GM19324 (cell line): ENCODE measurements around the gene RPL18.

Source experiments
- ATAC-seq: cut with Tn5 transposase; IDR thresholded peaks from one replicate; pipeline ENCODE4 v1.9.1; 2021; ENCODE audit warnings: mild to moderate bottlenecking, moderate library complexity; ENCODE audit not compliant: unreplicated experiment, low FRiP score

Gene RPL18

DNA sequence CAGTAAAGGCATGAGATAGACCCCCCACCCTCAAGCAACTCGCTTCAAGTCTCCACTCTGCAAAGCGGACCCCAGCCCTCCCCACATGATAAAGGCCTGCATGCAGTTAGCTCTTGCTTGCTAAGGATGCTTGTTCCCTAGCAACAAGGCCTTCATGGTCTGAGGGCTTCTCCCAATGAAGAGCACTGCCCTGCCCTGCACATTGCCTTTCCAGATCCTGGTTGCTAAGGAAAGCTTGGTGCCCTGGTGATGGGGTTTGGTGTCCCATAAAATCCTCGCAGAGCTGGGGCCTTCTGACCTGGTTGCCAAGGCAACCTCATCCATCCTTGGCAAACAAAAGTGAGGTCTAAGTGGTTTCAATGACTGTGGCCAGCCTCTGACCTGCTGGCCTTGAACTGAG, 12.2 kb upstream of the RPL18 start:
- ATAC-seq, result no peak

DNA sequence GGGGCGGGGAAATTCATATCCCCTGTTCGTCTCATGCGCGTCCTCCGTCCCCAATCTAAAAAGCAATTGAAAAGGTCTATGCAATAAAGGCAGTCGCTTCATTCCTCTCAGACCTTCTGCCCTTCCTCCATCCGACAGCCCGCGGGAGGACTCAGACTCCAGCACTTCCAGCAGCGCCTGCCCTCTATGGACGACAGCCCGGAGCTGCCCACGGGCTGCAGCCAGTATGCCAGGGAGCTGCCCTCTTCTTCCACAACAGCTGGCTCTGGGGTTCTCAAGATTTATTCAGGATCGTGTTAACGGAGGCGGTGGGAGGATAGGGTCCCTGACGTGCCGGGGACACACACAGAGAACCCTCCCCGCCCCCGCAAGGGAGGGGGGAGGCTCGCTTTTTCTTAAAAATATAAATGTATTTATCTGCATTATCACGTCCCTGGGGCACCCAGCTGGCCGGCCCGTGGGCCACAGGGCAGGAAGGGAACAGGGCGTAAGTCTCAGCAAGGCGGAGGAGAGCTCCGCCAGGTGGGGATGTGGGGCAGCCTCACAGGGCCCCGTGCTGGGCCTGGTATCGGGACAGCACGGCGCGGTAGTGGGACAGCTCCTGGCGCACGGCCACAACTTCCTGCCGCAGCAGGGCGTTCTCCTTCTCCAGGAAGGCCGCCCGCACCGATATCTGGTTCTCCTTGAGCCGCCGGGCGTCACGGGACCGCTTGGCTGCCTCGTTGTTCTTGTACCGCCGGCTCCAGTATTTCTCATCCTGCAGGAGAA, 11.5 kb upstream of the RPL18 start:
- ATAC-seq, result no peak

- no peak for ATAC-seq
Measured at GRCh38 chr19:48629599-48630295, 10.8 kb upstream of the RPL18 start.

GRCh38 chr19:48629297-48629598, 10.3 kb upstream of the RPL18 start:
- no peak for ATAC-seq

- no peak for ATAC-seq
Measured at GRCh38 chr19:48628486-48629296, 9.7 kb upstream of the RPL18 start.

DNA sequence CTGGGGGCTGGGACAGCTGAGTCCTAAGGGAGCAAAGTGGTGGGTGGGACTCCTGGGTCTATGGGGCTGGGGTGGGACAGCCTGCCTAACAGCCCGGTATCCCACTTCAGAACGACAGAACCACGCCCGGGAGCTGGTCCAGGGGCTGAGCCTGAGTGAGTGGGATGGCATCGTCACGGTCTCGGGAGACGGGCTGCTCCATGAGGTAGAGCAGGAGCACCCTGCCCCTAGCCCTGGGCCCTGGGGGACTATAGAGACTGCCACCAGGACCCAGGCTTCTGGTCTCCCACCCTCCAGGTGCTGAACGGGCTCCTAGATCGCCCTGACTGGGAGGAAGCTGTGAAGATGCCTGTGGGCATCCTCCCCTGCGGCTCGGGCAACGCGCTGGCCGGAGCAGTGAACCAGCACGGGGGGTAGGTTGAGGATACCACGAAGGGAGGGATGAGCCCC, 8.9 kb upstream of the RPL18 start:
- no peak for ATAC-seq

DNA sequence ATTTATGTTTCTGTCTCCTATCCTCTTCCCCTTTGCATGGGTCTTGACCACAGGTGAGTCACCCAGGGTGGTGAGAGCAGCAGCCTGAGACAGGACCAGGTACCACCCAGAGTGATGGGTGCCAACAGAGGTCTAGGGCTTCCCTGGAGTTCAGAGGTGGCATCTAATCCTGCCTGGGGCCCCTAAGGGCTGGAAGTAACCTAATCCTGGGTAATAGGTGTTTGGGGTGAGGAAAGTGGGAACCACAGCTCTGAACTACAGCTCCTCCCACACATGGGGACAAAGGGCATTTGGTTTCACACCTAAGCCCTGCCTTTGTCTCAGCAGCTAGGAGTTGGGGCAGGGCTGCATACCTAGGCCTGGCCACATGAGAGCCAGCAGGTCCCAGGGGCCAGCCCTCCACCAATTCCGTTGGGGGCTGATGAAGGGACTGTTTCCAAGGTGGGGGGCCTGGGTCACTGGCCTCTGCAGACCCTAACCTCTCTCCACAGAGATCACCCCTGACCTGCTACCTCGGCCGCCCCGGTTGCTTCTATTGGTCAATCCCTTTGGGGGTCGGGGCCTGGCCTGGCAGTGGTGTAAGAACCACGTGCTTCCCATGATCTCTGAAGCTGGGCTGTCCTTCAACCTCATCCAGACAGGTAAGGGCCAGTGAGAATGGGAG, 8.4 kb upstream of the RPL18 start:
- no peak for ATAC-seq

GRCh38 chr19:48625891-48626327, 6.9 kb upstream of the RPL18 start:
- no peak for ATAC-seq

DNA sequence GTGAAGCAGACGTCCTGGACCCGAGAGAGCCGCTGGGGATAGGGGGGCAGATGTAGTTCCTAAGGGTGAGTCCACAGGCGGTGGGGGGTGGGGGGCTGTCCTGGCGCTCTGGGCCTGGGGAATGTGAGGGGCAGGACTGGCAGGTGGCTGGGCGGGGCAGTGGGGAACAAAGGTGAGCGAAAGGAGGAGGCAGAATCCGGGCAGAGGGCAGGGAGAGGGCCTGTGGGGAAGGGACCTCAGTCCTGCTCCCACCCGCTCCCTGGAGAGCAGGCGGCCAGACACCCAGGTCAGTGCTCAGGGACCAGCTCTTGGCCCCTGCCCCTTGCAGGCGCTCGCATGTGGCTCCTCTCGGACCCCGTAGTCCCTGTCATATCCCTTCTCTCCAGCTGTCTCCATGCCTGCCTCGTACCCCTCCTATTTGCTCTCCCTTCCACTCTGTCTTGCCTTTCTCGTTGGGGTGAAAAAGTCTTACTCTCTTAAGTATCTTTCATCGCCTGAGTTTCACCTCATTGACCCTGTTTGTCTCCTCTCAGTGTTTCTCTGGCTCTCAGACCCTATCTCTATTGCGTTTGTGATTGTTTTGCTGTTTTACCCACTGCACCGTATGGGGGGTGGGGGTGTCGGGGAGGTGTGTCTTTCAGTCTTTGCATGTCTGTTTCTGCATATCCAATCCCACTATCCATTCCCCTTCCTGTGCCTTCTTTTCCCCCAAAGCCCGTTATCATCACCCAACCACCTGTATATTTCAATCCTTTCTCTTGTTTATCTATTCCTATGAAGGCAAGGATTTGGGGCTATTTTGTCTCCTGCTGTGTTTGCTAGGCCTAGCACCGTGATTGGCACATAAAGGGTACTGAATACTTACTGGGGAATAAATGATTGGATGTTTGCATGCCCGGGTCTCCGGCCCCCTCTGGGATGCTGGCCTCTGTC, 6.1 kb upstream of the RPL18 start:
- no peak for ATAC-seq

DNA sequence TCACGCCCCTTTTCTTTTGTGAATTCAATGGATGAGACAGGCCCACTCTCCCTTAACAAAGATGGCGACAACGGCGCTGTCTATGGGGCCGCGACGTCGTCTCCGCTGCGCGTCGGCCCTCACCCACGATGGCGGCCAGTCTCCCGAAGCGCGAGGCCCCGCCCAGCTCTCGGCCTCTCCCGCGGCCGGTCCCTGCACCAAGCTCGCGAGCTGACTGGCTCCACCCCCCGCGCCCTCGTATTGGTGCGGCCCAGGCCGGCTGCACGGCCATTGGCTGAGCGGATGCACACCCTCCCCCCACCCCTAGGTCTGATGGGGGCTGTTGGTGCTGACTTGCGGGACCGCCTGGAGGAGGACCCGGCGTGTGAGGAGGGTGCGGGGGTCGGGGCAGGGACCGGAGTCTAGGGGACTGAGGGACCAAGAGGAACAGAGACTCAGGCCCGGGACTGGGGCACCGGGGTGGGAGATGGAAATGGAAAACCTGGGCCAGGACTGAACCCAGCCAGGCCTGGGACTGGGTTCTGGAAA, 5.2 kb upstream of the RPL18 start:
- peak; percentile 57 for ATAC-seq

- no peak for ATAC-seq
Measured at GRCh38 chr19:48623556-48624066, 4.6 kb upstream of the RPL18 start.

DNA sequence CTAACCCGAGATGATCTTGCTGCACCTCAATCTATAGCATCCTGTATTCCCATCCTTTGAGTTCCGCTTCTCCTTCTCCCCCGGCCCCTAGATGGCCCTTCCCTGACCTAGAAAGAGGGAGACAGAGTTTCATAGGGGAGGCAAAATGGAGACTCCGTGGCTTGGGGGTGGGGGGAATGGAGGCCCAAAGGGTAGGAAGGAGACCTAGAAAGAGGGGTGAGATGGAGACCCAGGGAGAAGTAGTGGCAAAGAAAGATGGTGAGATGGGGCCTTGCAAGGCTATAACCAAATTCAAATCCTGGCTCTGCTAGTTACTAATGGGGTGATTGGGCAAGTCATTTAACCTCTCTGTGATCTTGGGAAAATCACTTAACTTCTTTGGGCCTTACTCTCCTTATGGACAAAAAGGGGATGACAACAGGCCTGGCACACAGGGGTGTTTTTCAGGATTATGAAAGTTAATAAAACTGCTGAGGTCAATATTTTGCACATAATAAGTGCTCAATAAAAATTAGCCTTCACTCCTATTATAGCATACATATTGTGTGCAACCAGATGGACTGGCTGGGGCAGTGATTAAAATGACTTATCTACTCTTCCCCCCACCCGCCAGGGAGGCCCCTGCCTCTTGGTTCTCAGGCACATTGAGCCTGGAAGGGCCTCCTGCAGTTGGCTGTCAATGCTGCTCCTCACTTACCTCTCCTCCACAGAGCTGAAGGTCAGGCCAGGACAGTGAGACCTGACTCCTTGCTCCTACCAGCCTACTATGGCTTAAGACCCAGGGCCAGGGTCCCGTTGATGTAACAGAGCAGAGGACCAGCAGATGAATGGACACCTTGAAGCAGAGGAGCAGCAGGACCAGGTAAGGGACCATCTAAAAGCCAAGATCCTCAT, 961 bp upstream of the RPL18 start:
- no peak for ATAC-seq

DNA sequence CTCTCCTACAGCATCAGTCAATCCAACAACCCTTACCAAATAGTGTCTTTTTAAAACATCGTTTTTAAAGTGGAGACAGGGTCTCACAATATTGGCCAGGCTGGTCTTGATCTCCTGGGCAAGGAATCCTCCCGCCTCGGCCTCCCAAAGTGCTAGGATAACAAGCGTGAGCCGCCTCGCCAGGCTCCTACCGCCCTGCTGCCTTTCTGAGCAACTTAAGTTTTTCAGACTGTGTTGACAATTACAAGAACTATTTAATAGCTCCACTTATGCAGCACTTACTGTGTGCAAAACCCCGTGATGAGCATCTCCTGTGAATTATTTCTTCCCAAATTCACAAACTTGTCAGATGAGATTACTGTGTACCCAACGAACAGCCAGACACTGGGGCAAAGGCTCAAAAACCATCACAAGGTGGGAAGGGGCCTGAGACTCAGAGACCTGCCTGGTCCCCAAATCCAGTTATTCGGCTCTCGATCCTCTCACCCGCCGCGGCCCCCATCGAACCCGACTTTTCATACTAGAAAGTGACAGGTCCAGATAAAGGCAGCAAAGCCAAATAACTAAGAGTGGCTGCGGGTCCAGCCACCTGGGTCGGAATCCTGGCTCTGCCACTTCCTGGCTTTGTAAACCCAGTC, 581 bp downstream of the RPL18 start:
- ATAC-seq, result no peak

GRCh38 chr19:48617146-48617937, 1.6 kb downstream of the RPL18 start:
- ATAC-seq, result no peak

GRCh38 chr19:48616491-48617056, 2.4 kb downstream of the RPL18 start:
- ATAC-seq, result no peak

DNA sequence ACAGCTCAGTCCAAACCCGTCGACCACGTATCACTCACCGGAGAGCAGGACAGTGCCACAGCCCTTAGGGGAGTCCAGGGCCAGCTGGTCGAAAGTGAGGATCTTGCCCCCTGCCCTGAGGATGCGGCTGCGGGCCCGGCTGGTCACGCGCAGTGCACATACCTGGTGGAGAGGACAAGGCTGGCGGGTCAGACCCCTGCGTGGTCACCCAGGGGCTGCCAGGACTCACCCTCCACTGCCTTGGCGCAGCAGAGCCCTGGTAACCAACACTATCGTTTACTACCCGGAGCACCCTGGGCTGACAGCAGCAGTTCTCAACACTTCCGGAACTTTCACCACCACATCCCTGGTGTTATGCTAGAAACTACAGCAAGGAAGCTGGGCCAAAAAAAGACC, 2.9 kb downstream of the RPL18 start:
- ATAC-seq, result no peak
